HG03439 (cell line): ENCODE results near the gene AK8.

ENCODE experiments used
- ATAC-seq: cut with Tn5 transposase; IDR thresholded peaks from one replicate; pipeline ENCODE4 v1.9.1; 2021; ENCODE audit warnings: mild to moderate bottlenecking, moderate library complexity; ENCODE audit not compliant: unreplicated experiment

The AK8 gene, protein sequence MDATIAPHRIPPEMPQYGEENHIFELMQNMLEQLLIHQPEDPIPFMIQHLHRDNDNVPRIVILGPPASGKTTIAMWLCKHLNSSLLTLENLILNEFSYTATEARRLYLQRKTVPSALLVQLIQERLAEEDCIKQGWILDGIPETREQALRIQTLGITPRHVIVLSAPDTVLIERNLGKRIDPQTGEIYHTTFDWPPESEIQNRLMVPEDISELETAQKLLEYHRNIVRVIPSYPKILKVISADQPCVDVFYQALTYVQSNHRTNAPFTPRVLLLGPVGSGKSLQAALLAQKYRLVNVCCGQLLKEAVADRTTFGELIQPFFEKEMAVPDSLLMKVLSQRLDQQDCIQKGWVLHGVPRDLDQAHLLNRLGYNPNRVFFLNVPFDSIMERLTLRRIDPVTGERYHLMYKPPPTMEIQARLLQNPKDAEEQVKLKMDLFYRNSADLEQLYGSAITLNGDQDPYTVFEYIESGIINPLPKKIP

DNA sequence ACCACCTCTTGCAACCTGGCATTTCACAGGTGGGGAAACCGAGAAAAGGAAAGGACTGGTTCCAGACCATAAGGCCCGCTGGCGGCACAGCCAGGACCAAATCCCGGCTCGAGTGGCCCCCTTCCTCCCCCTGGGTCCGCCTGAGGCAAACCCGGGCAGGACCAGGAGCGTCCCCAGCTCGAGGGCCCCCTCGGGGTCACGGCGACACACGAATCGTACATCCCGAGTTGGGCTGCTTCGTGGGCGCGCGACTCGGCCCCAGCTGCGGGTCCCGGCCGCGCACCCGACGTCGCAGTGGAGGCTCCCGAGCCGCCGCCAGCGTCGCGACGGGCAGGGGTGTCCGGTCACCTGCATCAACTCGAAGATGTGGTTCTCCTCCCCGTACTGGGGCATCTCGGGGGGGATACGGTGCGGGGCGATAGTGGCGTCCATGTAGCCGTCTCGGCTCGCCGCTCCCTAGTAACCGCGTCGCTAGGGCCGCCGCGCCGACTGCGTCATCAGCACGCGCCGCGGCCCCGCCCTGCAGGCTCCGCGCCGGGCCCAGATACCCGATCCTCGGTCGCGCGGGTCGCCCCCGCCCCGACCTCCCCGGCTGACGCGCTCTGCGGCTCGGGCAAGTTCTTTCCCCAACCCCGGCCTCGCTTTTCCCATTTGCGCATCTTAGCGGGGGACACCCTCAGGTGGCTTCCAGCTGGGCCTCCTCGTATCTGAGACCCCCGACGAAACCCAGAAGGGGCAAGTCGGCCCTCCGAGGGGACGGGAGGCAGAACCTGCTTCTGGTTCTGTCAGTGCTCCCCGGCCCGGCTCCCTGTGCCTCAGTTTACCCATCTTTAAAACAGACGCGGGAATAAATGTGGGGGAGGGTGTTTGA is at the start of gene AK8:
Gene AK8 (minus strand): TSS at position 461 of the 871 bp plus-strand sequence. CDS start 29 bp downstream, at position 432.
- ATAC-seq = peak; percentile 84

DNA sequence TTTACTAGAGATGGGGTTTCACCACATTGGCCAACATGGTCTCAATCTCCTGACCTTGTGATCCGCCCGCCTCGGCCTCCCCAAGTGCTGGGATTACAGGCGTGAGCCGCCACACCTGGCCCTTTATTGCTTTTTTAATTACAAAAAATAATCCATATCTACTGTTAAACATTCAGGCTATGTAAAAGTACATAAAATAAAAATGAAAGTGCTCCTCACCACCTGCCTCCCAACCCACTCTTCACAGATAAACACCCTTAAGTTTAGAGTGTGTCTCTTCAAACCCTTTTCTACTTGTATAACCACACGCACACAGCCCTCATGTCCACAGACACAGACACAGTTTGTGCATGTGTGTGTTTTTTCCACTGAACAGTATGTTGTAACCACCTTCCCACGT is 49.6 kb upstream of the AK8 start:
- no peak for ATAC-seq

DNA sequence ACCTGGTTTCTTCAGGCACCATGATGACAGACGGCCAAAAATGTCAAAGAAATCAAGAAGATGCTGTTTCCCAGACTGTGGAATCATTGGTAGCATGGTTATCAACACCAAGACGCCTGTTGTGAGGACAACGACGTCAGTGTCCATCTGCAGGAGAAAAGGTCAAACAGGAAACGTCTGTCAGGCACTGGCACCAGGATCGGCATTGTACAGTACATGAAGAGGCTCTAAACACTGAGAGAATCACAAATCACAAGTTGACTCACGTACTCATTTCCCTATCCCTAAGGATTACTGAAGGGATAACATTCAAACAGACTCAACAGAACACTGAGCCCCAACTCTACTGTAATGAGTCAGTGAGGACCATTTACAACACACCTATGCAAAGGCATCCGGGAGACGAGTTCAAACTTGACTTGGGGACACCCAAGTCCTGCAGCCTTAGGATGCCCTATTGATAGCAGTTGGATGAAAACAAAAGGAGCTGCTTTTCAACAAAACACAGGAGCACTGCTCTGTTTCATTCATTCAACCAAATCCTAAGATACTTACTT is 45.3 kb upstream of the AK8 start:
- ATAC-seq = no peak

DNA sequence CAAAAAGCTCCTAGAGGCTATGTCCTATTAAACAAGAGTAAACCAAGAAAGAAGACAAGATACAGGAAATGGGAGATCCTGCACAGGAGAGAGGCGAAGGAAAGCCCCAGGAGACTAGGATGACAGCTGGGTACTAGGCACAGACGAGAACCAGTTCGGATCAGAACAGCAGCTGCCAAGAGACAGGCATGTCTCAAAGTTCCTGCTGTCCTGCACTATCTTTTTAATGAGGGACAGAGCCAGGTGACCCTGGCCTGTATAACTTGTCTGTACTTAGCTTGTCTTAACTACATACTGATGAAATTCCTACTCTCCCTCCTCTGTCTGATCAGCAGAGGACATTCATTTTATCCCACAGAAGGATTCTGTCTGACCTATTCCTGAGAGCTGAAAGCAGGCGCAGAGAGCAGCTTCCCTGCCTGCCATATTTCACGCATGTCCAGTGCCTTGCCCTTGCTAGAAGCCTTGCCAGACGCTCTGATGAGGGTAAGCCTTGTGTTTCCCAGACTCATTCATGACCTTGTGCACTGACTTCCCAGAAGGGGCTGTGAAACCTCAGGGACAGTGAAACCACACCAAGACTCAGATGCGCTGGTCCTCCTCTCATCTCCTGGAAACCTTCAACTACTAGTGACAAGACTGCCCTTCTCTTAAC is 41.7 kb upstream of the AK8 start:
- no peak for ATAC-seq

DNA sequence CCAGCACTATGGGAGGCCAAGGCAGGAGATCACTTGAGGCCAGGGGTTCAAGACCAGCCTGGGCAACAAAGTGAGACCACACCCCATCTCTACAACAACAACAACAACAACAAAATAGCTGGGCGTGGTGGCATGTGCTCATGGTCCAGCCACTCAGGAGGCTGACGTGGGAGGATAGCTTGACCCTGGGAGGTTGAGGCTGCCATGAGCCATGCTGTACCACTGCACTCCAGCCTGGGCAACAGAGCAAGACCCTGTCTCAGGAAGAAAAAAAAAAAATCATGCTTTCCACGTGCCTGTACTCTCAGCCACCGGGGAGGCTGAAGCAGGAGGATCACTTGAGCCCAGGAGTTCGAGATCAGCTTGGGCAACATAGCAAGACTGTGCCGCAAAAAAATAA is 36.8 kb upstream of the AK8 start:
- no peak for ATAC-seq

DNA sequence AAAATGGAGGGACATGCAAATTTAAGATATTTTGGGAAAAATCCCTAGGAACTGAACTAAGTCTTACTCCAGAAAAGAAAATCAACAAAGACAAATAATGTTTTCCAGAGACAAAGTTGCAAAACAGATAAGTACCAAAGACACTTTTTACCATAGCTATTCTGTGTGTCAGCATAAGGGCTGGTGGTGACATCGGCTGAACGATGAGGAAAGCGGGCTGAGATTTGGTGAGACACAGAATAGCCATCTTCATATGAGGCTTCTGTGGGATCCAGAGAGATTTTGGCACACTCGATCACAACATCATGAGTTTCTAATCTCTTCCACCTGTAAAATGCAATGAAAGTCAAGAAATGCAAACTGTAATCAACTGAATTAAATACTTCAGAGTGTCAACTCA is 34.0 kb upstream of the AK8 start:
- no peak for ATAC-seq

DNA sequence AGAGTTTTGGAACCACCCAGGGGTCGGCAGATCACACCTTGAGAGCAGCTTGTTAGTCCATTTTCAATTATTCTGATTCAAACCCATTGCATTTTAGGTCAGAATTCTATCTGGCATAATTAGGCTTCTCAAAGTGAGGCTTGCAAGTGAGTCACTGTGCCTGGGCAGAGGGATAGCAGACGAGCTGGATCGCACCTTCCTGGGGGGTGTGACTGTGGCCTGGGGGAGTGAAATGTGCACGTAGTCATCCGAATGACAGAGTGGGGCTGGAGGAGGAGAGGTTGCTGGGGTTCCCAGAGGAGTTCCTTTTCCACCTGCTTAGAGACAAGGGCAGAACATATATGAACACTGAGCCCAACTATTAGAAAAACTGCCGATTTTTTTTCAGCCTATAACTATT is 32.3 kb upstream of the AK8 start:
- ATAC-seq = no peak

DNA sequence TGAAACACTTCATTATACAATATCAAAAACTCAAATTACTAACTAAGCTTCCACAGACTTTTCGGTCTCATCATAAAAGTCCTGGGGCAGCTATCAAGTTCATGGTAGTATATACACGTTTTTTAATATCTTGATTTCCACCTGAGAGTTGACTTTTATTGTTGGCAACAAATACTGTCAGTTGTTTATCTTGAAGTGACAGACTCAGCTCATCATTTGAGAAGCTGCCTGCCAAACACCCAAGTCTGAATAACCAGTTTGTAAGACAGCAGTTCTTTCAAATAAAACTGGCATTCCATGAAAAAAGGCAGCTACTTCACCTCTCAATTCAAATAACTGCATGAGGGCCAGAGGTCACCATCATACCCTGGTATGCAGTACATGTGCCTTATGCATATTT is 31.2 kb upstream of the AK8 start:
- no peak for ATAC-seq

DNA sequence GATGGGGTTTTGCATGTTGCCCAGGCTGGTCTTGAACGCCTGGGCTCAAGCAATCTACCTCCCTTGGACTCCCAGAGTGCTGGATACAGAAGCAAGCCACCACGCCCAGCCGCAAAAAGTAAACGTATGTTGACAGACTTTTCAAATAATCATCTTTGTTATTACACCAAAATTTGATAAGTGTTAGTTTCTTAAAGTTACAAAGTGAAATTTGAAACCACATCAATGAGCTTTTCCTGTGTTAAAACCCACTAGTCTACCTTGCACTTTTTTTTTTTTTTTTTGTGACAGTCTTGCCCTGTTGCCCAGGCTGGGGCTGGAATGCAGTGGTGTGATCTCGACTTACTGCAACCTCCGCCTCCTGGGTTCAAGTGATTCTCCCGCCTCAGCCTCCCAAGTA is 30.6 kb upstream of the AK8 start:
- no peak for ATAC-seq

DNA sequence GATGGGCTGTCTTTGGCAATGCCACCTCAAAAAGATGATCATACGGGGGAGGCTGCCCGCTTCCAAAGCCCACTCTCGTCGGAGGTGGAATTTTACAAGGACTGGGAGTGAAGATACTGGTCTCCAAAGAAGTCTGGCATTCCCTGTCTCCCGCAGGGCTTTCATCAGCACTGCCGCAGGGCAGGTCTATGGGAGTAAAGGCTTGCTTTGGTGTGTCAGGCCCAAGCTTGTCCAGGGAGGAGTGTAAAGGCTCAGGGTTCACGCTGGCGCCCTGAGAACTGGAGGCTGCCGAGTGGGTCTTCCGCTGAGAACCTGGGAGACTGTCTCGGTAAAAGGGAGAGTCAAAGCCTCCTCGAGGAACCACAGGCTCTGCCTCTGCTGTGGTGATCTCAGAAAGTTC is 27.6 kb upstream of the AK8 start:
- no peak for ATAC-seq

DNA sequence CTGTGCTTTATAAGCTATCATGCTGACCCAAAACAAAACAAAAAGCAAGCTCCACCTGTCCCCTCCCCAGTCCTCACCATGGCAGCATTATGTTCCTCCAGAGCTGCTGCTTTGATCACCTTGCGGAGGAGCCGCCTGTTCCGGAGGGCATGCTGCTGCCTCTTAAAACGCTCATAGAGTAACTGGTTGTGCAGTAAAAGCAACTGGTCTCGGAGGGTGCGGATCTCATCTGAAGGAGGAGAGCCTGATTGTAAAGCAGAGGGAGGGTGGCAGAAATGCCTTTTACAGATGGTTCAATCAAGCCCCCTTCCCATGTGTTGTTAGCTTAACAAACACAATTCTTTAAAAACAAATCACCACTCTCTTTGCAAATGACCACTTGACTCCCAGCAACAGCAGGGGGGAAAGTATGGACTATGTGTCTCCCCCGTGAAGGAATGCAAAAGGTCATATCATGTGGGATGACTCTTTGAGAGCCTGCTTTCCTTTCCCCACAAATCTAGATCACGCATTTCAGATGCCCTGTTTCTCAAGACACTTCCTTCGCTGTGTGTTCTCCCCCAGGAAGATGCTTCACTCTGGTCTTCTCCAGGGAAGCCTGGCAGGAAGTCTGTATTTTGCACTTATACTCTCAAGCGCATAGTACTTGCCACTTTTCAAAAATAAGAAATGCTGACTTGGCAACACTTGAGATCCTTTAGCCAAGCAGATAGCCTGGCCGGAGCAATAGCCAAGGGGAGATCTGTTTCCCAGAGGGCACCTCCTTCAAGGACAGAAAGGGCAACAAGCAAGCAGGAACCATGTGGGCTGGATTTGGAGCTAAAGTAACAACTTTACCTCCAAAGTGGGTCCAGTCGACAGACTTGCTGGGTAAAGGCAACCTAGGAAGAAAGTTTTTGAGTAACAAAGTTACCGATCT is 25.7 kb upstream of the AK8 start:
- no peak for ATAC-seq

DNA sequence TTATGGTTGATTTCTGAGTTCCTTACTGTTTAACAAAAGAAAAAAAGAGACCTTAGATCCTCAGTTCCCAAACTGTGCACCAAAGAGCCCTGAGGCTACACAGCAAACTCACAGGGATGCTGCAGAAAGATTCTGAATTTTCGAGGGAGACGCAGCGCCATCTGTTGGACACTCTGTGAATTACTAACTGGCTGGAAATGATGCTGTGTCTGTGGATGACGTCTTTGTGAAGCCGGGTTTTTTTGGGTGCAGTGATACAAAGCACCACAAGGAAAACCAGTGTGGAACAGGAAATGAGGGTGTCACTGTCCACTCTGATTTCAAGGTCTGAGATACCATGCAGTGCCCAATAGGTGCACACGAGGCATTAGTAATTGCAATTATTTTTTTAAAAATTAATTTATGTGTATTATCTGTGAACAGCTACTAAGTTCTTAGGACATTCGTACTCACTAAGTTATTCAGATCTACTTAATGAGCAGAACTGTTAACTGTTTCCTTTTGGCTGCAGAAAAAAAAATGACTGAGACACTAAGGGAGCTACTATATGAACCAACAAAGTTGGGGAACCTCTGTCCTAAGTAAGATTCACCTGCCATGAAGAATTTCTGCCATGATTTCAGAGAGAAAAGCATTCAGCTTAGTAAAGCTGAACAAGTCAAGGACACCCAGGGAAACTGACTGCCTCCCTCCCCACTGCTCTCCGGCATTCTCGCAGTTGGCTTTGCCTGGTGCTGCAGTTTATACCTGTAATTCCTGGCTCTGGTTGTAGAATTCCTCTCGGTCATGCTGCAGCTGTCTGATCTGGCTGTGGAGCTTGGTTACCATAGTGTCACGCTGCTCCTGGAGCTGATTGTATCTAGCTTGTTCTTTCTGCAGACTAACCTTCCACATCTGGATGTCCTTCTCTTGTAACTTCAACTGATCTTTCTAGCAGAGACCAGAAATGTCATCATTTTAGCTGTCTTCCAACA is 24.1 kb upstream of the AK8 start:
- peak; percentile 63 for ATAC-seq

DNA sequence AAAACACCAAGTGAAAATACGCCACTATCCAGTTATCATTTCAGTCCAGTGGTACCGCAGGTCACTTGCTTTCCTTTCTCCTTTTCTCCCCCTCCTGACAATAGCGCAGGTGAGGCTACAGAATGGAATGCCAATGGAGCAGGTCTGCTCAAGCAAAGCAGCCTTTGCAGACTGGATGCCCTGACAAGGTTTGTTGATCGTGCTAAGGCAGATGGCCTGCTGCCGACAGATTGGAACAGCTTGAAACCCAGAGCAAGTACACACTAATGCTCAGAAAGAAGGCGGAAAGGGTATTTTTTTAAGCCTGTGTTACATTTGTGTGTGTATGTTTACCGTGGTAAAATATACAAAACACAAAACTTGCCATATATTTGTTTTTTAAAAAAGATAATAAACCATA is 20.0 kb upstream of the AK8 start:
- no peak for ATAC-seq

DNA sequence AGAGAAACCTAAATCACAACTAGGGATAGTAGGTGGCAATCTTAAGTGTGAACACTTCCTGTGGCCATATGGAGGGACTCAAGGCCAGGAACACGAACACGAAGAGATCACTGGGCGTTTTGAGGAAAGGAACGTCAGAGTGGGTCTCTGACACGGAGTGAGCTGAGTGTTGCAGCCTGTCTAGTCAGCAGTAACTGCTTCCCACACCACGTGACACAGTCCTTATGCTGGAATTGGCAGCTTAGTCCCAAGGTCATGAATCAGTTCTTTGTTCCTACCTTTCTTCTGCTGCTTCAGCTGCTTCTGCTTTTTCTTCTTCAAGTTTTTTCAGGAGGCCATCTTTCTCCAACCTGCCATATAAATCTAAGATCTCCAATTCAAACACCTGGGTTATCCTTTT is 18.8 kb upstream of the AK8 start:
- no peak for ATAC-seq

DNA sequence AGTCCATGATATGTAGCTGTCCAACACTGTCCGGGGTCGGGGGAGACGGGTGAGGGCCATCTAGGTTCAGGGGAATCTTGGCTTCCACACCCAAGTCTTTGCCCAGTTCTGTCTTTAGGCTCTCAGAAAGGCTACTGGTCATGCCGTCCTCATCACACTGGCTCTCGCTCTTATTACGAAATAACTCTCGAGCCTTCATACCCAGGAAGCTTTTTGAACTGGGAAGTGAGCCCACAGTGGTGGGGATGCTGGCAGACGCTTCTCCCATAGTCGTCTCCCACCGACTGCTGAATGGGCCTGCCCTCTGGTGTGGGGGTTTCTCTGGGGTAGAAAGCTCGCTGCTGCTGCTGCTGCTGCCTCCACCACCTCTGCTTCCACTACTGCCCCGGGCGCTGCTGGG is 18.2 kb upstream of the AK8 start:
- no peak for ATAC-seq

DNA sequence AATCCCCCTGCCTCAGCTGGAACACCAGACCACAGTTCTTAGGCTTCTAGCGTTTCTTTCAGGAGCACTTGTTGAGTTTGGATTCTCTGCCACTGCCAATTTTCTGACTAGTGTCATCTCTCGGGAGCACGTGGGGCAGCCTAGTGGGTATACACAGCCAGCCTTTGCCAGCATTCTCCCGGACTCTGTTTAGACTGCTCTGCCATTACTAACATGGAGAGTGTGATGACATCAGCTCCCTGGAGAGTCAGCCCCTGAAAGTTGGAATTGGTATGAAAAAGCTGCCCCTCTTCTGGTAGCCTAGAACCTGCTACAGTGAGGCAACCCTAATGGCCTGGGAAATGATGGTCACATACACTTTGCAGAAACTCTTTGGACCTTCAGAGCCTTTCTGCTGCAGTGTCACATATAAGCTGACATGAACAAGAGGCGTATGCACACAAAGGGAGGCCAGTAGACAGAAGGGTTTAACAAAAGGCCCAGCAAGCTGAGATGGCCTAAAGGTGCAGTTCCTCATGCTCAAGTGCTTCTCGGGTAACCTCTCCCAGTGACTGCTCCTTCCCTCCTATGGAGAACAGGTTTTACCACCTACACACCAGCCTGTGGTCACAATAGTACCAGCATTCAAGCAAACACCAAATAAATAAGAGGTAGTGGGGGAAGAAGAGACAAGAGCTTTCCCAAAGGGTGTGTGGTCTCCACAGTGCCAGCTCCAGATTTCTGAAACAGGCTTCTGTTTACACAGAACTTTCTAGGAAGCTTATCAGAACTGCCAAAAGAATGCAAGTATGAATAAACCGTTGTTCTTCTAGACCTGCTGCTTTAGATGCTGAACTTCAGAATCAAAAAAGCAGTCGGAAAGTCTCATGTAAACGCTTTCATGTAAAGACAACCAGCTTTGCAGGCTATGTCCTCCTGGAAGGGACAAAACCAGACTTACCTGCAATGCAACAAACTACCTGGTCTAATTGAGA is 17.1 kb upstream of the AK8 start:
- ATAC-seq = no peak

DNA sequence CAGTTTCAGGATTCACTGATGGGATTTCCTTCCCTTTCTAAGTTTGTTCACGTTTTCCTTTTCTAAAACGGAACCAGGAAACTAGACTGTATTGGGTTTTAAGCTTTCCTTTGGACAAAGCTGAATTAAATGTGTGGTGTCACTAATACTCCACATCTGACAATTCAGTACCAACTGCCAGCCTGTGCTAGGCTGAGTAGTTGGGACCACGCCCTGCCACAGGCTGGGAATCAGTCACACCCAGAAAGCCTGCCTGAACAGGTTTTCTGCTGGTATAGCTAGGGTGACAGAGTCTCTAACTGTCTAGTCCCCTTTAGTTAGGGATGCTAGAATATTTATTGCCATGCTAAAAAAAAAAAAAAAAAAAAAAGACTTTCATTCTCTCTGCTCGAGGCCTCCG is 16.3 kb upstream of the AK8 start:
- ATAC-seq = no peak

DNA sequence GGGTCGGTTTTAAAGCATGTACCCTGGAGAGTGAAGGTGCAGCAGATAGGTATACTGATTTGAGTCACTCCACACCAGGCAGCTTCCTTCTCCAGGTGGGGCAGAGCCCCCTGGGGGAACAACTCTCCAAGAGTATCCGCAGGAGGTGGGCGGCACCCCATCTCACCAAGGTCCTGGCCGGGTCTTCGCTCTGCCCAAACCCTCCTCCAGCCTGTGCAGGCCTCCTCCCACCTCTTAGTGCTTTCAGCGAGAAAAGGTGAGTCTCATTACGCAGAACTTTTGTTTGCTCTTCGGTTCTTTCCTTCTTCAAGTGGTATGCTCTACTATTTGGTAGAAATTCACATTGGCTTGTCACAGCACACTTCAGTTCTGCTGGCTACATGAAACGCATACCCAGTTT is 14.3 kb upstream of the AK8 start:
- no peak for ATAC-seq
